HCT116 (cell line): Measurements from ENCODE around the gene ITIH3. TPM values are rescaled to one million over a fixed set of nuclear protein-coding genes. Genes with fewer than 3 reads are reported as not detected.

Experiments
- ATAC-seq: fragments of 200-7000 bp; cut with Tn5 transposase; 2 replicates; pipeline ENCODE4 v1.9.1; 2020; ENCODE audit warnings: mild to moderate bottlenecking, moderate library complexity
- BruUV-seq: library from RNA; stranded (reverse); fragments of 400-500 nt; replicated peaks from 2 replicates; lab custom pipeline; 2021; lab: Mats Ljungman, UMichigan
- CTCF ChIA-PET: fragments of 300-600 bp; sonication (Branson Sonifier 250); formaldehyde crosslinking; loops from one replicate; lab custom pipeline; 2021; ENCODE audit warnings: antibody characterized with exemption; lab: Charles Lee
- POLR2A ChIA-PET: fragments of 300-600, 350-600 bp; sonication (Branson Sonifier 250); formaldehyde crosslinking; loops from one replicate; lab custom pipeline; 2021; ENCODE audit warnings: antibody characterized with exemption; lab: Charles Lee
- RAD21 ChIA-PET, 2 experiments: fragments of 300-600 bp; sonication (Branson Sonifier 250); formaldehyde crosslinking; loops; one replicate each; lab custom pipeline; 2023; ENCODE audit warnings: low total read pairs in 2 of 2; ENCODE audit not compliant: uncharacterized antibody in 2 of 2, unreplicated experiment in 2 of 2, low non-redundant PET in 1 of 2; lab: Charles Lee
- DNase-seq: peaks from one replicate; pipeline ENCODE4 v3.0.0-alpha.2; 2010; ENCODE audit warnings: low read depth, low spot score
- H2AFZ ChIP-seq: fragments of 200-600 bp; shearing (Covaris generic), sonication (generic); 2 replicates; pipeline ENCODE4 v1.6.1; 2017; ENCODE audit warnings: low read depth, mixed run types, mixed read lengths, antibody characterized with exemption, low read length; ENCODE audit not compliant: poor library complexity, severe bottlenecking
- H3K27ac ChIP-seq: 2 replicates; pipeline ENCODE4 v1.5.1; 2012; ENCODE audit warnings: low read depth, low read length
- H3K27me3 ChIP-seq: fragments of 200-600 bp; sonication (generic); 2 replicates; pipeline ENCODE4 v1.6.1; 2016; ENCODE audit warnings: mixed run types, low read length, mixed read lengths; ENCODE audit not compliant: insufficient read depth
- H3K36me3 ChIP-seq, 2 experiments: fragments of 200-500 bp in 1 of 2; fragments of 200-600 bp in 1 of 2; sonication (Bioruptor generic) in 1 of 2; sonication (generic) in 1 of 2; 2 replicates each; pipeline versions ENCODE4 v1.5.1 to v1.6.1; 2014 to 2016; ENCODE audit warnings: low read length in 2 of 2, inconsistent platforms in 1 of 2, mixed read lengths in 1 of 2, mixed run types in 1 of 2; ENCODE audit not compliant: insufficient read depth in 2 of 2, control insufficient read depth in 1 of 2
- H3K4me1 ChIP-seq, 2 experiments: fragments of 200-600 bp in 1 of 2; sonication (generic) in 1 of 2; 2 replicates each; pipeline versions ENCODE4 v1.5.1 to v1.6.1; 2012 to 2017; ENCODE audit warnings: low read length in 2 of 2, inconsistent platforms in 1 of 2, mild to moderate bottlenecking in 1 of 2, mixed read lengths in 1 of 2, mixed run types in 1 of 2, moderate library complexity in 1 of 2; ENCODE audit not compliant: insufficient read depth in 2 of 2, control insufficient read depth in 1 of 2
- H3K4me2 ChIP-seq: fragments of 200-600 bp; sonication (generic); 2 replicates; pipeline ENCODE4 v1.6.1; 2017; ENCODE audit warnings: mixed run types, low read length, mixed read lengths
- H3K4me3 ChIP-seq, 2 experiments: fragments of 200-600 bp in 1 of 2; sonication (generic) in 1 of 2; replicated peaks in 1 of 2; 2 replicates each; pipeline ENCODE4 v1.5.1; 2011 to 2016; ENCODE audit warnings: low read length in 2 of 2, control low read depth in 1 of 2, low read depth in 1 of 2, mild to moderate bottlenecking in 1 of 2, mixed read lengths in 1 of 2, mixed run types in 1 of 2
- H3K79me2 ChIP-seq: fragments of 200-600 bp; sonication (generic); 2 replicates; pipeline ENCODE4 v1.6.1; 2017; ENCODE audit warnings: mild to moderate bottlenecking, mixed run types, low read length, moderate library complexity, mixed read lengths; ENCODE audit not compliant: insufficient read depth
- H3K9ac ChIP-seq: fragments of 200-600 bp; sonication (generic); 2 replicates; pipeline ENCODE4 v1.6.1; 2016; ENCODE audit warnings: low read length, mixed read lengths
- H3K9me2 ChIP-seq: fragments of 200-600 bp; sonication (generic), shearing (Covaris generic); 2 replicates; pipeline ENCODE4 v1.6.1; 2017; ENCODE audit warnings: mixed run types, mild to moderate bottlenecking, moderate library complexity; ENCODE audit not compliant: insufficient read depth
- H3K9me3 ChIP-seq, 2 experiments: fragments of 200-500 bp in 1 of 2; fragments of 200-600 bp in 1 of 2; sonication (Bioruptor generic) in 1 of 2; sonication (generic) in 1 of 2; 2 replicates each; pipeline ENCODE4 v1.6.1; 2014 to 2017; ENCODE audit warnings: low read length in 2 of 2, mixed read lengths in 2 of 2, inconsistent platforms in 1 of 2, low read depth in 1 of 2, mild to moderate bottlenecking in 1 of 2, mixed run types in 1 of 2, moderate library complexity in 1 of 2; ENCODE audit not compliant: control insufficient read depth in 1 of 2, insufficient read depth in 1 of 2
- H4K20me1 ChIP-seq: fragments of 200-600 bp; sonication (generic), shearing (Covaris generic); 2 replicates; pipeline ENCODE4 v1.6.1; 2017; ENCODE audit warnings: mixed run types, mild to moderate bottlenecking, moderate library complexity; ENCODE audit not compliant: insufficient read depth
- EGR1 ChIP-seq: IDR thresholded peaks from 2 replicates; pipeline ENCODE4 v1.6.1; 2012; ENCODE audit warnings: low read depth
- EZH2 ChIP-seq: fragments of 200-600 bp; sonication (generic); IDR thresholded peaks from 2 replicates; pipeline ENCODE4 v1.6.1; 2017; ENCODE audit warnings: antibody characterized with exemption, mixed run types
- JUND ChIP-seq: IDR thresholded peaks from 2 replicates; pipeline ENCODE4 v1.6.1; 2012
- RAD21 ChIP-seq: IDR thresholded peaks from 2 replicates; pipeline ENCODE4 v1.6.1; 2012; ENCODE audit warnings: low read depth, mild to moderate bottlenecking
- REST ChIP-seq: IDR thresholded peaks from 2 replicates; pipeline ENCODE4 v1.6.1; 2012; ENCODE audit warnings: low read depth
- SRF ChIP-seq: IDR thresholded peaks from 2 replicates; pipeline ENCODE4 v1.6.1; 2012; ENCODE audit warnings: low read depth
- intact Hi-C: fragments of 100-400 bp; cut with micrococcal nuclease; formaldehyde crosslinking; loops from 2 replicates; pipeline ENCODE4 v1.10.0; 2022
- total RNA-seq: library from RNA; stranded (reverse); gene quantifications from one replicate; pipeline ENCODE4 v1.2.1, GENCODE V29; 2021; ENCODE audit not compliant: unreplicated experiment

The ITIH3 gene
- total RNA-seq, 1 experiment from 2014 or later = 0.44 TPM

- Histone ChIP-seq H3K79me2 (no peaks in the 10 kb centered on the region), H4K20me1 (no peaks in the 10 kb centered on the region), H3K27me3 (peaks cover 19% of the 10 kb centered on the region; the same call in 1 of the 2 replicates), H3K4me3 (no peak within 1 kb of the TSS), H3K4me2 (peak within 1 kb of the TSS; percentile 17; the same call in 1 of the 2 replicates), H3K36me3 (no peaks in the 10 kb centered on the region), H3K27ac (no peak within 1 kb of the TSS), H3K9ac (no peak within 1 kb of the TSS), H3K9me2 (no peaks in the 10 kb centered on the region), H3K4me1 (peaks cover 0 to 8% of the 10 kb centered on the region in 2 experiments; a peak in 1 of 4 replicates), H2AFZ (no peak within 1 kb of the TSS), H3K9me3 (no peaks in the 10 kb centered on the region)
- POLR2A ChIA-PET = no interaction called here
- RAD21 ChIA-PET = no interaction called here
- intact Hi-C loops = no loop called here
- BruUV-seq = no TSS peak
- TF ChIP-seq EZH2 (no peak), RAD21 (no peak), SRF (no peak), JUND (no peak), REST (no peak), EGR1 (no peak)
- CTCF ChIA-PET = no interaction called here
- no peak for DNase-seq
- no peak for ATAC-seq
Measured at GRCh38 chr3:52777127-52777958, 17.3 kb upstream of the ITIH3 start, which contains the start of gene ITIH1. Gene ITIH1, plus strand, starts transcription at chr3:52777599. Its CDS starts 17 bp downstream, at chr3:52777616.
